ENCODE results near the gene RAMP2. TPM values are rescaled to one million over a fixed set of nuclear protein-coding genes. Genes with fewer than 3 reads are reported as not detected.

The RAMP2 gene
- total and polyA plus RNA-seq, 2 of the 13 experiments (the other 11 are each of a cell fraction or from before 2014, with no cell fraction given) = 1.4 to 5.2 TPM

DNA sequence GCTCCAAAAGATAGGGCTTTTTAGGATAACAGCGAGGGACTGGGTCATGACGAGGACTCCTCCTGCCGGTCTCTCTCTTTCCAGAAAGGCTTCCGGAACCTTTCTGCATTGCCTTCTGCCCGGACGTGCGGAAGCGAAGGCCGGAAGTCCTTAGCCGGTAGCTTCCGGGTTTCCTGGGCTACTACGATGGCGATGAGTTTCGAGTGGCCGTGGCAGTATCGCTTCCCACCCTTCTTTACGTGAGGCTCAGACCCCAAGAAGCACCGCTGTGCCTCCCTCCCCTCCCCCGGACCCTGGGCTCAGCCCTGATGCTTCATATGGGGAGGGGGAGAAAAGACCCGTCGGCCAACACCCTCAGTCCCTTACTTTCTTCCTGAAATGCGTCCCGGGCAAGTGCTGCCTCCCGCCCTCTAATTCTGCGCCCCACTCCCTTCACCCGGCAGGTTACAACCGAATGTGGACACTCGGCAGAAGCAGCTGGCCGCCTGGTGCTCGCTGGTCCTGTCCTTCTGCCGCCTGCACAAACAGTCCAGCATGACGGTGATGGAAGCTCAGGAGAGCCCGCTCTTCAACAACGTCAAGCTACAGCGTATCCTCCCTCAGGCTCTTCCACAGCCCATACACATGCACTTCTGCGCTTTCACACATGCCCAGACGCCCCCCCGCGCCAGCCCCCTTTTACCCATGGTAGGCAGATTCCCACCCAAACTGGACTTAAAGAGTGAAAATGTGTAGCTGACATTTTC, 12.4 kb downstream of the RAMP2 start, which contains the start of gene VPS25 (continued):
- TF ChIP-seq ZNF512B (CRISPR knock-in tag; IDR thresholded peaks at IDR 0.05; ENCODE audit: borderline replicate concordance) (peak; percentile 49; the same call in 1 of the 2 replicates), JUNB (CRISPR knock-in tag; IDR thresholded peaks at IDR 0.05; ENCODE audit: borderline replicate concordance) (no peak), ZNF597 (CRISPR knock-in tag; IDR thresholded peaks at IDR 0.05) (no peak), CBX2 (IDR thresholded peaks at IDR 0.05; ENCODE audit: low read depth, low read length) (no peak), CBX2 (CRISPR knock-in tag; IDR thresholded peaks at IDR 0.05; ENCODE audit: low read depth) (no peak), POLR2G (IDR thresholded peaks at IDR 0.05; ENCODE audit: low read depth, low read length) (peak; percentile 98), ZFYVE20 (CRISPR knock-in tag; IDR thresholded peaks at IDR 0.05; ENCODE audit: borderline replicate concordance, low read depth) (no peak), TEF (CRISPR knock-in tag; IDR thresholded peaks at IDR 0.05) (0 out of 2 replicates have a peak, but pooled peaks have one; percentile 75), ZMAT3 (CRISPR knock-in tag; conservative IDR thresholded peaks at IDR 0.05) (no peak), HMGA1 (CRISPR knock-in tag; conservative IDR thresholded peaks at IDR 0.05) (no peak), ZBTB3 (CRISPR knock-in tag; IDR thresholded peaks at IDR 0.05; ENCODE audit: borderline replicate concordance, low read depth) (no peak; the same call in 1 of the 2 replicates), ZIK1 (CRISPR knock-in tag; IDR thresholded peaks at IDR 0.05; ENCODE audit: borderline replicate concordance, low read depth) (peak; percentile 82; the same call in 1 of the 2 replicates), ZNF503 (CRISPR knock-in tag; IDR thresholded peaks at IDR 0.05) (peak; percentile 37; the same call in 1 of the 2 replicates), ZNF333 (CRISPR knock-in tag; IDR thresholded peaks at IDR 0.05; ENCODE audit: borderline replicate concordance) (0 out of 2 replicates have a peak, but pooled peaks have one; percentile 15)
- TF ChIP-seq, protein P1, sequence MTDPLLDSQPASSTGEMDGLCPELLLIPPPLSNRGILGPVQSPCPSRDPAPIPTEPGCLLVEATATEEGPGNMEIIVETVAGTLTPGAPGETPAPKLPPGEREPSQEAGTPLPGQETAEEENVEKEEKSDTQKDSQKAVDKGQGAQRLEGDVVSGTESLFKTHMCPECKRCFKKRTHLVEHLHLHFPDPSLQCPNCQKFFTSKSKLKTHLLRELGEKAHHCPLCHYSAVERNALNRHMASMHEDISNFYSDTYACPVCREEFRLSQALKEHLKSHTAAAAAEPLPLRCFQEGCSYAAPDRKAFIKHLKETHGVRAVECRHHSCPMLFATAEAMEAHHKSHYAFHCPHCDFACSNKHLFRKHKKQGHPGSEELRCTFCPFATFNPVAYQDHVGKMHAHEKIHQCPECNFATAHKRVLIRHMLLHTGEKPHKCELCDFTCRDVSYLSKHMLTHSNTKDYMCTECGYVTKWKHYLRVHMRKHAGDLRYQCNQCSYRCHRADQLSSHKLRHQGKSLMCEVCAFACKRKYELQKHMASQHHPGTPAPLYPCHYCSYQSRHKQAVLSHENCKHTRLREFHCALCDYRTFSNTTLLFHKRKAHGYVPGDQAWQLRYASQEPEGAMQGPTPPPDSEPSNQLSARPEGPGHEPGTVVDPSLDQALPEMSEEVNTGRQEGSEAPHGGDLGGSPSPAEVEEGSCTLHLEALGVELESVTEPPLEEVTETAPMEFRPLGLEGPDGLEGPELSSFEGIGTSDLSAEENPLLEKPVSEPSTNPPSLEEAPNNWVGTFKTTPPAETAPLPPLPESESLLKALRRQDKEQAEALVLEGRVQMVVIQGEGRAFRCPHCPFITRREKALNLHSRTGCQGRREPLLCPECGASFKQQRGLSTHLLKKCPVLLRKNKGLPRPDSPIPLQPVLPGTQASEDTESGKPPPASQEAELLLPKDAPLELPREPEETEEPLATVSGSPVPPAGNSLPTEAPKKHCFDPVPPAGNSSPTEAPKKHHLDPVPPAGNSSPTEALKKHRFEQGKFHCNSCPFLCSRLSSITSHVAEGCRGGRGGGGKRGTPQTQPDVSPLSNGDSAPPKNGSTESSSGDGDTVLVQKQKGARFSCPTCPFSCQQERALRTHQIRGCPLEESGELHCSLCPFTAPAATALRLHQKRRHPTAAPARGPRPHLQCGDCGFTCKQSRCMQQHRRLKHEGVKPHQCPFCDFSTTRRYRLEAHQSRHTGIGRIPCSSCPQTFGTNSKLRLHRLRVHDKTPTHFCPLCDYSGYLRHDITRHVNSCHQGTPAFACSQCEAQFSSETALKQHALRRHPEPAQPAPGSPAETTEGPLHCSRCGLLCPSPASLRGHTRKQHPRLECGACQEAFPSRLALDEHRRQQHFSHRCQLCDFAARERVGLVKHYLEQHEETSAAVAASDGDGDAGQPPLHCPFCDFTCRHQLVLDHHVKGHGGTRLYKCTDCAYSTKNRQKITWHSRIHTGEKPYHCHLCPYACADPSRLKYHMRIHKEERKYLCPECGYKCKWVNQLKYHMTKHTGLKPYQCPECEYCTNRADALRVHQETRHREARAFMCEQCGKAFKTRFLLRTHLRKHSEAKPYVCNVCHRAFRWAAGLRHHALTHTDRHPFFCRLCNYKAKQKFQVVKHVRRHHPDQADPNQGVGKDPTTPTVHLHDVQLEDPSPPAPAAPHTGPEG (CRISPR knock-in tag; IDR thresholded peaks at IDR 0.05) = peak; percentile 88
